Measurements from ENCODE around the gene CCL1. TPM values are rescaled to one million over a fixed set of nuclear protein-coding genes. Genes with fewer than 3 reads are reported as not detected.

CCL1 gene
- polyA plus RNA-seq, 5 donors: not detected

Other genes with a start within 250 kb of the CCL1 start
- 10 to 100 TPM; 49.3 to 70.8 (median 61.3) TPM for gene CCL2, start 107.9 kb downstream of the CCL1 start, polyA plus RNA-seq (ENCODE audit: insufficient read depth in 1 of 5, insufficient read length in 5 of 5, low replicate concordance in 1 of 5)
- gene CCL7, start 93.0 kb downstream of the CCL1 start, polyA plus RNA-seq (ENCODE audit: insufficient read depth in 1 of 5, insufficient read length in 5 of 5, low replicate concordance in 1 of 5): not detected
- under 1 TPM; 0.19 to 0.70 (median 0.41) TPM for gene CCL11, start 77.5 kb downstream of the CCL1 start, polyA plus RNA-seq (ENCODE audit: insufficient read depth in 1 of 5, insufficient read length in 5 of 5, low replicate concordance in 1 of 5)
- gene CCL8, start 43.8 kb downstream of the CCL1 start, polyA plus RNA-seq (ENCODE audit: insufficient read depth in 1 of 5, insufficient read length in 5 of 5, low replicate concordance in 1 of 5): under 1 TPM; 0.38 to 0.68 (median 0.49) TPM
- 1 to 10 TPM in 2 of 5 donors, under 1 TPM in 3; 0.37 to 2.6 (median 0.82) TPM for gene CCL13, start 6.8 kb downstream of the CCL1 start, polyA plus RNA-seq (ENCODE audit: insufficient read depth in 1 of 5, insufficient read length in 5 of 5, low replicate concordance in 1 of 5)
- under 1 TPM; 0.05 to 0.10 (median 0.06) TPM for gene TMEM132E, start 216.3 kb upstream of the CCL1 start, polyA plus RNA-seq (ENCODE audit: insufficient read depth in 1 of 5, insufficient read length in 5 of 5, low replicate concordance in 1 of 5)

Data from right lung (tissue), 5 donors.